H1 (cell line): Measurements from ENCODE around the gene CD200. TPM values are rescaled to one million over a fixed set of nuclear protein-coding genes. Genes with fewer than 3 reads are reported as not detected.

Experiments used
- CTCF ChIA-PET: fragments of 300-600 bp; sonication (Branson Sonifier 250); formaldehyde crosslinking; loops from one replicate; lab custom pipeline; 2021; ENCODE audit not compliant: partially characterized antibody; lab: Charles Lee
- POLR2A ChIA-PET: fragments of 300-600 bp; sonication (Branson Sonifier 250); formaldehyde crosslinking; loops from one replicate; lab custom pipeline; 2021; ENCODE audit warnings: inconsistent platforms; ENCODE audit not compliant: partially characterized antibody; lab: Charles Lee
- DNase-seq, 2 experiments: peaks; one replicate each; pipeline versions ENCODE4 v3.0.0 to v3.0.0-alpha.2; 2010 to 2022; ENCODE audit warnings: low spot score in 2 of 2, low read depth in 1 of 2, mixed read lengths in 1 of 2
- FAIRE-seq: peaks from 2 replicates; lab custom pipeline; 2011; peaks lifted over from hg19 to GRCh38; lab: Jason Lieb, UNC
- H2AFZ ChIP-seq: 2 replicates; pipeline ENCODE4 v1.8.1; 2012; ENCODE audit warnings: low read length, inconsistent platforms
- H2AK5ac ChIP-seq: 2 replicates; pipeline ENCODE4 v1.6.1; 2013; ENCODE audit warnings: low read depth, low read length
- H2BK120ac ChIP-seq: replicated peaks from 2 replicates; pipeline ENCODE3; 2013; ENCODE audit warnings: low read depth, low read length, inconsistent platforms
- H2BK12ac ChIP-seq: 2 replicates; pipeline ENCODE4 v1.6.1; 2013; ENCODE audit warnings: low read depth, low read length
- H2BK15ac ChIP-seq: 2 replicates; pipeline ENCODE4 v1.6.1; 2013; ENCODE audit warnings: low read length
- H2BK20ac ChIP-seq: 2 replicates; pipeline ENCODE4 v1.6.1; 2013; ENCODE audit warnings: low read length
- H2BK5ac ChIP-seq: 2 replicates; pipeline ENCODE4 v1.6.1; 2013; ENCODE audit warnings: low read depth, low read length
- H3K14ac ChIP-seq: 2 replicates; pipeline ENCODE4 v1.6.1; 2013; ENCODE audit warnings: inconsistent platforms; ENCODE audit not compliant: insufficient read length
- H3K18ac ChIP-seq: 2 replicates; pipeline ENCODE4 v1.6.1; 2013; ENCODE audit warnings: low read length; ENCODE audit errors: extremely low read depth
- H3K23ac ChIP-seq: 2 replicates; pipeline ENCODE4 v1.6.1; 2013; ENCODE audit warnings: inconsistent platforms; ENCODE audit not compliant: insufficient read length
- H3K23me2 ChIP-seq: 2 replicates; pipeline ENCODE4 v1.6.1; 2013; ENCODE audit warnings: low read depth, low read length
- H3K27ac ChIP-seq: 2 replicates; pipeline ENCODE4 v1.6.1; 2011; ENCODE audit warnings: low read depth, low read length, inconsistent platforms
- H3K27me3 ChIP-seq, 4 experiments: replicated peaks in 1 of 4; 1 replicate in 1 of 4; 2 replicates in 3 of 4; pipeline versions ENCODE4 v1.6.1 to v1.8.1; 2011 to 2013; ENCODE audit warnings: low read length in 3 of 4, mild to moderate bottlenecking in 3 of 4, inconsistent platforms in 2 of 4, mixed read lengths in 2 of 4, moderate library complexity in 1 of 4; ENCODE audit not compliant: control insufficient read depth in 3 of 4, insufficient read depth in 3 of 4; ENCODE audit errors: extremely low read depth in 1 of 4
- H3K36me3 ChIP-seq, 4 experiments: 2 replicates each; pipeline versions ENCODE4 v1.6.1 to v1.8.1; 2011 to 2013; ENCODE audit warnings: mild to moderate bottlenecking in 4 of 4, low read length in 3 of 4, moderate library complexity in 2 of 4, control low read depth in 1 of 4, inconsistent platforms in 1 of 4; ENCODE audit not compliant: insufficient read depth in 4 of 4, control insufficient read depth in 2 of 4
- H3K4ac ChIP-seq: replicated peaks from 2 replicates; pipeline ENCODE3; 2013; ENCODE audit warnings: low read length, low read depth, mixed read lengths, inconsistent platforms; ENCODE audit not compliant: insufficient read length
- H3K4me1 ChIP-seq, 4 experiments: replicated peaks in 1 of 4; 1 replicate in 1 of 4; 2 replicates in 3 of 4; pipeline versions ENCODE4 v1.6.1 to v1.8.1; 2011 to 2013; ENCODE audit warnings: low read length in 3 of 4, inconsistent platforms in 2 of 4, mixed read lengths in 1 of 4; ENCODE audit not compliant: insufficient read depth in 4 of 4, control insufficient read depth in 3 of 4
- H3K4me2 ChIP-seq, 2 experiments: 2 replicates each; pipeline versions ENCODE4 v1.6.1 to v1.8.1; 2011 to 2013; ENCODE audit warnings: low read depth in 2 of 2, low read length in 2 of 2, control low read depth in 1 of 2, inconsistent platforms in 1 of 2, mild to moderate bottlenecking in 1 of 2; ENCODE audit not compliant: insufficient read depth in 1 of 2
- H3K4me3 ChIP-seq, 4 experiments: fragments of 200-600, 300-600 bp in 1 of 4; sonication (generic), shearing (Covaris generic), sonication (Bioruptor Twin) in 1 of 4; 2 replicates each; pipeline versions ENCODE4 v1.5.1 to v1.8.1; 2011 to 2016; ENCODE audit warnings: low read length in 4 of 4, low read depth in 3 of 4, control low read depth in 2 of 4, inconsistent platforms in 2 of 4, mild to moderate bottlenecking in 2 of 4, mixed read lengths in 1 of 4, moderate library complexity in 1 of 4; ENCODE audit not compliant: insufficient read depth in 2 of 4; ENCODE audit errors: extremely low read depth in 1 of 4
- H3K56ac ChIP-seq: replicated peaks from 2 replicates; pipeline ENCODE3; 2013; ENCODE audit warnings: low read depth, mild to moderate bottlenecking, mixed read lengths, low read length, inconsistent platforms; ENCODE audit not compliant: insufficient read length
- H3K79me1 ChIP-seq: 2 replicates; pipeline ENCODE4 v1.6.1; 2013; ENCODE audit warnings: low read depth, low read length, control low read depth
- H3K79me2 ChIP-seq, 2 experiments: 2 replicates each; pipeline versions ENCODE4 v1.6.1 to v1.8.1; 2012 to 2013; ENCODE audit warnings: low read length in 2 of 2, mild to moderate bottlenecking in 2 of 2, inconsistent platforms in 1 of 2; ENCODE audit not compliant: insufficient read depth in 2 of 2, control insufficient read depth in 1 of 2
- H3K9ac ChIP-seq, 4 experiments: replicated peaks in 1 of 4; 1 replicate in 1 of 4; 2 replicates in 3 of 4; pipeline versions ENCODE4 v1.6.1 to v1.8.1; 2011 to 2013; ENCODE audit warnings: low read depth in 3 of 4, low read length in 3 of 4, control low read depth in 2 of 4, mild to moderate bottlenecking in 2 of 4, moderate library complexity in 2 of 4, inconsistent platforms in 1 of 4; ENCODE audit errors: extremely low read depth in 1 of 4
- H3K9me3 ChIP-seq, 2 experiments: 2 replicates each; pipeline versions ENCODE4 v1.6.1 to v1.8.1; 2012 to 2013; ENCODE audit warnings: mild to moderate bottlenecking in 2 of 2, moderate library complexity in 2 of 2, control low read depth in 1 of 2, inconsistent platforms in 1 of 2, low read depth in 1 of 2, low read length in 1 of 2, mixed read lengths in 1 of 2; ENCODE audit not compliant: insufficient read depth in 2 of 2
- H4K20me1 ChIP-seq, 2 experiments: replicated peaks in 1 of 2; 2 replicates each; pipeline versions ENCODE3 to v1.8.1; 2011 to 2013; ENCODE audit warnings: inconsistent platforms in 2 of 2, low read length in 2 of 2, mild to moderate bottlenecking in 1 of 2; ENCODE audit not compliant: insufficient read depth in 2 of 2, control insufficient read depth in 1 of 2
- H4K5ac ChIP-seq: 2 replicates; pipeline ENCODE4 v1.6.1; 2013; ENCODE audit warnings: low read length, low read depth, mixed read lengths, inconsistent platforms; ENCODE audit not compliant: insufficient read length
- H4K8ac ChIP-seq: 2 replicates; pipeline ENCODE4 v1.8.0; 2013; ENCODE audit warnings: mild to moderate bottlenecking, moderate library complexity, low read length, inconsistent platforms; ENCODE audit not compliant: insufficient read depth; ENCODE audit errors: extremely low read depth
- H4K91ac ChIP-seq: replicated peaks from 2 replicates; pipeline ENCODE3; 2013; ENCODE audit warnings: low read length, mixed read lengths, inconsistent platforms; ENCODE audit not compliant: insufficient read length
- KDM1A ChIP-seq: fragments of 200-600, 300-600 bp; sonication (generic); IDR thresholded peaks from 2 replicates; pipeline ENCODE4 v1.7.1; 2016; ENCODE audit warnings: mild to moderate bottlenecking, low read length, borderline replicate concordance
- SIRT6 ChIP-seq: IDR thresholded peaks from one replicate; pipeline ENCODE4 v1.7.1; 2012; ENCODE audit warnings: low read length, inconsistent platforms
- WGBS, 2 experiments: shearing (Covaris generic) in 1 of 2; methylation state at CpG; one replicate each; pipeline versions ENCODE4 v1.1.6 to v1.1.7; 2013 to 2015; ENCODE audit warnings: low lambda C conversion rate in 2 of 2, mixed read lengths in 2 of 2, inconsistent platforms in 1 of 2, low coverage in 1 of 2, missing lambda C conversion rate in 1 of 2; ENCODE audit not compliant: insufficient replicate concordance in 2 of 2, insufficient coverage in 1 of 2, insufficient read length in 1 of 2; ENCODE audit errors: extremely low coverage in 1 of 2, missing lambda C conversion rate in 1 of 2; 5-methylcytosine and 5-hydroxymethylcytosine counted together
- polyA plus RNA-seq, 7 experiments: library from polyadenylated mRNA; depleted of rRNA in 3 of 7; stranded (reverse) in 5 of 7; unstranded in 2 of 7; fragments of >200 nt in 5 of 7; fragments of 200-250 nt in 2 of 7; gene quantifications; 1 replicate in 5 of 7; 2 replicates in 1 of 7; 4 replicates in 1 of 7; pipeline versions ENCODE4 v1.2.1 to v1.2.3, GENCODE V29; 2011 to 2013; ENCODE audit warnings: missing spikeins in 2 of 7, mixed read lengths in 2 of 7
- total RNA-seq: library from RNA; stranded (reverse); fragmentation: NEBNext Ultra II Directional; extraction: Animal tissue kit (Norgen Biotek cat#: 25700); gene quantifications from 2 replicates; pipeline ENCODE4 v1.2.1, GENCODE V29; 2021

The CD200 gene
- total and polyA plus RNA-seq, 2 of the 8 experiments (the other 6 are each of a cell fraction or from before 2014, with no cell fraction given): 45.8 to 50.2 TPM

- Histone ChIP-seq H4K5ac (no peak overlapping the region), H3K36me3 (peaks cover 0 to 37% (median 15%) of the 10 kb centered on the region in 4 experiments; a peak in 6 of 8 replicates), H2AK5ac (no peak overlapping the region), H2BK15ac (no peak overlapping the region), H3K4me1 (peaks cover 2 to 22% (median 15%) of the 10 kb centered on the region in 4 experiments; a peak in 6 of 7 replicates), H3K23ac (no peak overlapping the region), H2BK12ac (no peak overlapping the region), H3K18ac (no peak overlapping the region), H3K27ac (no peak overlapping the region), H3K14ac (no peak overlapping the region), H2BK5ac (no peak overlapping the region), H3K9me3 (no peaks in the 10 kb centered on the region), H3K56ac (no peak overlapping the region), H3K4ac (no peak overlapping the region), H3K4me2 (0 out of 4 replicates have a peak overlapping the region, but pooled peaks of 1 of the 2 experiments have one; percentile 20), H3K23me2 (peaks cover 3% of the 10 kb centered on the region; the same call in 1 of the 2 replicates), H3K4me3 (no peak overlapping the region), H4K8ac (no peak overlapping the region), H2AFZ (no peak overlapping the region), H4K91ac (no peak overlapping the region), H2BK120ac (no peak overlapping the region), H3K27me3 (no peaks in the 10 kb centered on the region), H3K79me2 (peaks cover 40 to 97% of the 10 kb centered on the region in 2 experiments), H4K20me1 (peaks cover 0 to 4% of the 10 kb centered on the region in 2 experiments), H2BK20ac (no peak overlapping the region), H3K79me1 (peaks cover 13% of the 10 kb centered on the region), H3K9ac (no peak overlapping the region)
- CTCF ChIA-PET: interaction anchor here (0.9 to 1.6 kb wide), 8 partner anchors 17 to 227 kb away, joined by 3 to 10 read pairs (median 4); partner anchors contain the start of gene SLC9C1
- WGBS, 2 experiments: 79% methylated on average over 2 of the region's 2 CpGs; no CpG with 5 or more reads in 1 of the 2 experiments
- POLR2A ChIA-PET: interaction anchor here (0.8 to 5.1 kb wide), 7 partner anchors 8 to 99 kb away, joined by 3 to 23 read pairs (median 6); no protein-coding TSS in a partner anchor
- no peak for FAIRE-seq
- TF ChIP-seq KDM1A (0 out of 2 replicates have a peak, but pooled peaks have one; percentile 15), SIRT6 (no peak)
- no peak for DNase-seq
Observed at GRCh38 chr3:112338727-112339056, 5.7 kb downstream of the CD200 start.
